WI38 (cell line): ENCODE results near the gene DAPK1.

Experiments used
- H3K4me3 ChIP-seq: 2 replicates; pipeline ENCODE4 v1.5.1; 2011; ENCODE audit warnings: low read depth, mild to moderate bottlenecking, control low read depth, low read length
- CTCF ChIP-seq: IDR thresholded peaks from 2 replicates; pipeline ENCODE4 v1.5.1; 2012; ENCODE audit warnings: low read depth, mild to moderate bottlenecking, control low read depth, low read length

Gene DAPK1

GRCh38 chr9:87513161-87513560 lies 15.5 kb downstream of the DAPK1 start:
- no peak overlapping the region for H3K4me3 ChIP-seq
- TF ChIP-seq CTCF, result no peak

DNA sequence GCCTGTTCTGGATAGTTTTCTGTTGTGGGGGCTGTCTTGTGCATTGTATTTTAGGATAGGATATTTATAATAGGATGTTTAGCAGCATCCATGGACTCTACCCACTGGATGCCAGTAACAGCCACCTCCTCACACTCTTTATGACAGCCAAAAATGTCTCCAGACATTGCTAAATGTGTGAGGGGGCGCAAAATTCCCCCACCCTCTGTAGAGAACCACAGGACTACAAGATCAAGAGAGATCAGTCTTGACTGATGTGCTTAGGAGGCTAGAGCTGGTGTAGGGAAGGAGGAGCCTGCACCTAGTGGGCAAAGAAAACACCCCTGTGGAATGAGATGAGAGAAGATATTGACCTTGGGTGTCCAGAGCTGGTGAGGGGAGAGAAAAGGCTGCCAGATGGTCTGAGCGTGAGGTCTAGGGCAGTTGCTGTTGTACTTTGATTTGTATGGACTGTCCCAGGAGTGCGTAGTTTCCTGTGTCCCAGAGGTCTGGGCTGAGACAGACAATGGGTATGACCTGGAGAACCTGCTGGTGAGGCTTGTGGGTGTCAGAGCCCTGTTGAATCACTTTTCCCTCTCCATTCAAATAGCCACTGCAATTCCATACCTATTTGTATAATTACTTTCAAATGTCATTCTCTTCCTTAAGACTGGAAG lies 16.3 kb downstream of the DAPK1 start:
- H3K4me3 ChIP-seq, result no peak overlapping the region
- TF ChIP-seq CTCF, result no peak

GRCh38 chr9:87515006-87515405 lies 17.3 kb downstream of the DAPK1 start:
- TF ChIP-seq CTCF, result no peak
- no peak overlapping the region for H3K4me3 ChIP-seq

GRCh38 chr9:87515588-87516221 lies 18.0 kb downstream of the DAPK1 start:
- TF ChIP-seq CTCF, result no peak
- no peak overlapping the region for H3K4me3 ChIP-seq

DNA sequence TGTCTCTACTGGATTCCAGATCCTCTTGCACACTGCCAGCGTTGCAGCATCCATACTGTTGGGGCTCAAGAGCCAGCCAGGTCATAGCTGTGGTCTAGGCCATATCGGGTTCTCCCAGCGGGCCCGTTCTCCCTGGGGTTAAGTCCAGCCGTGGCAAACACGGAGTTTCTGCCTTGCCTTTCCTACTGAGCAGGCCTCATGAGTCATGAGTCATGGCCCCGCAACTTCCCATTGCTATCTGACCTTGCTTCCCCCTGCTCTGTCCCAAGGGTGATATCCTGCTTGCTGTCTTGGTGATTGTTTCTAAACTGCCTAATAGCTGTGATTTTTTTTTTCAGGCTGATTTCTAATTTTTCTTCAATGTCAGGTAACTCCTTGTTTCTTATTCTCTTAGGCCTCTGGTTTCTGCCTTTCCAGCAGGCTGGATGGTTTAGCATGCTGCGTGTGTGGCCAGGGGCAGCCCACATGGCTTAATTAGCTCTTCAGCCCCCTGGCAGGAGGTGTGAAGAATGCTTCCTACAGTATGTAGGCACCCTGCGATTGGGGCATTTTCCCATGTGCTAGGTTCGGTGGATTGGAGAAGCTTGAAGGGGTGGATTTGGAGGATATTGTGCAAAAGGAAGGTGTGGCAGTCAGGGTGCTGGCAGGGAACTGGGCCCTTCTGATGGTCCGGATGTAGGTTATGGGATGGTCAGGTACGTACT lies 18.7 kb downstream of the DAPK1 start:
- no peak for TF ChIP-seq CTCF

GRCh38 chr9:87516926-87517290 lies 19.2 kb downstream of the DAPK1 start:
- TF ChIP-seq CTCF, result no peak

More for the DNA sequence above, 18.7 kb downstream of the DAPK1 start:
- no peak overlapping the region for H3K4me3 ChIP-seq

GRCh38 chr9:87517732-87518131 lies 20.1 kb downstream of the DAPK1 start:
- H3K4me3 ChIP-seq, result no peak overlapping the region
- no peak for TF ChIP-seq CTCF

More at GRCh38 chr9:87516926-87517290, 19.2 kb downstream of the DAPK1 start:
- no peak overlapping the region for H3K4me3 ChIP-seq
